ENCODE data around the gene MBNL2.

DNA sequence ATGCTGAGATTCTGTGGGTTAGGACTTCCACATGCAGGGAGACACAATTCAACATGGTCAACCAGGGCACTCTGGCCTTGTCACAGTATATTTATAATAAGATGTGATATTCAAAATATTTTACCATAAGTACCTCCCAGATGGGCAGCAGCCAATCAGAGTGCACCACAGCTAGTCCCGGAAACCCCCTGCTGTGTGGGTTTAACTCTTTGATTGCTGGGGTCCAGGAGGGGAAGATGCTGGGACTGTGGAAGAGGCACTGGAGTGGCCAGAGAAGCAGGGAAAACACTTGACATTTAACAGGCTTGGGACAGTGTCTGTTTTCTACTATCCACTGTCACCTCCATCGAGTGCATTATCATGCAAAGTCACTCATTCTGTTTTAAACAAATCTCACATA, 99.0 kb downstream of the MBNL2 start:
- TF ChIP-seq FOXK2 (IDR thresholded peaks at IDR 0.05) = no peak
- TF ChIP-seq, protein P1, sequence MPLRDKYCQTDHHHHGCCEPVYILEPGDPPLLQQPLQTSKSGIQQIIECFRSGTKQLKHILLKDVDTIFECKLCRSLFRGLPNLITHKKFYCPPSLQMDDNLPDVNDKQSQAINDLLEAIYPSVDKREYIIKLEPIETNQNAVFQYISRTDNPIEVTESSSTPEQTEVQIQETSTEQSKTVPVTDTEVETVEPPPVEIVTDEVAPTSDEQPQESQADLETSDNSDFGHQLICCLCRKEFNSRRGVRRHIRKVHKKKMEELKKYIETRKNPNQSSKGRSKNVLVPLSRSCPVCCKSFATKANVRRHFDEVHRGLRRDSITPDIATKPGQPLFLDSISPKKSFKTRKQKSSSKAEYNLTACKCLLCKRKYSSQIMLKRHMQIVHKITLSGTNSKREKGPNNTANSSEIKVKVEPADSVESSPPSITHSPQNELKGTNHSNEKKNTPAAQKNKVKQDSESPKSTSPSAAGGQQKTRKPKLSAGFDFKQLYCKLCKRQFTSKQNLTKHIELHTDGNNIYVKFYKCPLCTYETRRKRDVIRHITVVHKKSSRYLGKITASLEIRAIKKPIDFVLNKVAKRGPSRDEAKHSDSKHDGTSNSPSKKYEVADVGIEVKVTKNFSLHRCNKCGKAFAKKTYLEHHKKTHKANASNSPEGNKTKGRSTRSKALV (CRISPR knock-in tag; IDR thresholded peaks at IDR 0.05) = no peak
- no peak for TF ChIP-seq NCOA2 (CRISPR knock-in tag; IDR thresholded peaks at IDR 0.05)
- no peak for TF ChIP-seq MED13 (CRISPR knock-in tag; IDR thresholded peaks at IDR 0.05)
- no peak for TF ChIP-seq GLI4 (CRISPR knock-in tag; IDR thresholded peaks at IDR 0.05; ENCODE audit: borderline replicate concordance)
- TF ChIP-seq NFIC (IDR thresholded peaks at IDR 0.05; ENCODE audit: low read length) = no peak
